Spleen (tissue), 11 donors: Measurements from ENCODE around the gene AKAP13. TPM values are rescaled to one million over a fixed set of nuclear protein-coding genes. Genes with fewer than 3 reads are reported as not detected.

Source experiments
- DNase-seq: peaks from one replicate; pipeline ENCODE4 v3.0.0-alpha.2; 2020
- H3K27ac ChIP-seq, 8 donors: fragments of 200-600 bp; sonication (generic) in 7 of 8; 1 replicate in 4 of 8; 2 replicates in 4 of 8; pipeline versions ENCODE4 v1.5.0 to v1.8.0; 2016 to 2021; ENCODE audit warnings: inconsistent platforms in 4 of 8, mild to moderate bottlenecking in 4 of 8, moderate library complexity in 1 of 8
- H3K27me3 ChIP-seq, 7 donors: fragments of 200-600 bp; sonication (generic) in 6 of 7; replicated peaks in 1 of 7; 1 replicate in 4 of 7; 2 replicates in 3 of 7; pipeline versions ENCODE4 v1.5.0 to v1.8.0; 2016 to 2021; ENCODE audit warnings: inconsistent platforms in 3 of 7, mild to moderate bottlenecking in 1 of 7
- H3K36me3 ChIP-seq, 6 donors: fragments of 200-600 bp; sonication (generic) in 5 of 6; 1 replicate in 4 of 6; 2 replicates in 2 of 6; pipeline versions ENCODE4 v1.5.0 to v1.8.0; 2016 to 2021; ENCODE audit warnings: inconsistent platforms in 2 of 6
- H3K4me1 ChIP-seq, 6 donors: fragments of 200-600 bp; sonication (generic) in 5 of 6; 1 replicate in 3 of 6; 2 replicates in 3 of 6; pipeline versions ENCODE4 v1.5.0 to v1.8.0; 2016 to 2021; ENCODE audit warnings: inconsistent platforms in 3 of 6
- H3K4me3 ChIP-seq, 8 donors: fragments of 200-600 bp; sonication (generic) in 7 of 8; 1 replicate in 4 of 8; 2 replicates in 4 of 8; pipeline versions ENCODE4 v1.5.0 to v1.8.0; 2016 to 2021; ENCODE audit warnings: inconsistent platforms in 4 of 8, mild to moderate bottlenecking in 4 of 8, moderate library complexity in 2 of 8
- H3K9me3 ChIP-seq, 8 donors: fragments of 200-600 bp; sonication (generic) in 7 of 8; 1 replicate in 4 of 8; 2 replicates in 4 of 8; pipeline versions ENCODE4 v1.5.0 to v1.8.0; 2016 to 2021; ENCODE audit warnings: inconsistent platforms in 4 of 8
- CTCF ChIP-seq, 11 experiments: fragments of 200-600 bp in 7 of 11; fragments of 450-650 bp in 4 of 11; sonication (generic) in 4 of 11; IDR thresholded peaks in 8 of 11; conservative IDR thresholded peaks in 3 of 11; 1 replicate in 7 of 11; 2 replicates in 4 of 11; pipeline versions ENCODE4 v1.4.0 to v1.8.0; 2016 to 2021; ENCODE audit warnings: antibody characterized with exemption in 11 of 11, inconsistent platforms in 4 of 11, mild to moderate bottlenecking in 1 of 11
- POLR2A ChIP-seq, 3 donors: fragments of 450-650 bp; IDR thresholded peaks; one replicate each; pipeline ENCODE4 v1.5.1; 2017; ENCODE audit warnings: antibody characterized with exemption in 3 of 3, mild to moderate bottlenecking in 1 of 3
- POLR2AphosphoS5 ChIP-seq, 3 donors: sonication (generic); formaldehyde crosslinking; IDR thresholded peaks; one replicate each; pipeline ENCODE4 v1.5.1; 2017; ENCODE audit warnings: antibody characterized with exemption in 3 of 3
- WGBS, 5 donors: extraction: QIAGEN DNeasy Blood & Tissue Kit in 3 of 5; methylation state at CpG; one replicate each; pipeline versions ENCODE4 v1.1.5 to v1.1.7; 2013 to 2018; 5-methylcytosine and 5-hydroxymethylcytosine counted together
- intact Hi-C: fragments of 100-400 bp; cut with DNase I; formaldehyde crosslinking; loops from one replicate; pipeline ENCODE4 v1.15.0; 2023; ENCODE audit warnings: low total_unique reads
- polyA plus RNA-seq, 3 donors: library from polyadenylated mRNA; stranded (reverse); fragments of 200-250 nt; gene quantifications; one replicate each; pipeline ENCODE4 v1.2.1, GENCODE V29; 2013
- total RNA-seq, 7 donors: library from RNA; depleted of rRNA in 3 of 7; stranded (reverse); fragments of >200 nt in 3 of 7; fragmentation: NEBNext Ultra II Directional in 4 of 7; extraction: Animal tissue kit (Norgen Biotek cat#: 25700) in 4 of 7; gene quantifications; one replicate each; pipeline versions ENCODE4 v1.1.0 to v1.2.1, GENCODE V29; 2016 to 2021
- donor health status: healthy with polysubstance abuse.
- donor health status: DM: no; HTN: no; CAD: no; lungs with moderate emphysema.
- donor health status: DM: no; HTN: no; CAD: no.
- donor health status: Bipolar disorder and iron deficiency.
- donor health status: healthy.
- donor health status: DM: no; HTN: no; CAD: no.
- donor health status: DM: yes; HTN: yes; CAD: no.

The AKAP13 gene
- total and polyA plus RNA-seq, 10 donors: 35.4 to 413 (median 260) TPM

- Histone ChIP-seq H3K9me3 (no peaks in the 10 kb centered on the region), H3K36me3 (peaks cover 0 to 24% (median 15%) of the 10 kb centered on the region in 6 donors), H3K27ac (peak overlapping the region in 1 of 8 donors; percentile 64), H3K4me1 (peaks cover 0 to 49% (median 17%) of the 10 kb centered on the region in 6 donors), H3K27me3 (no peaks in the 10 kb centered on the region), H3K4me3 (no peak overlapping the region)
- intact Hi-C loops: no loop called here
- WGBS, 5 donors: 51 to 64% (median 59%) methylated on average over 7 to 8 of the region's 8 CpGs
- TF ChIP-seq POLR2A (IDR thresholded peaks at IDR 0.05) (no peak), POLR2AphosphoS5 (IDR thresholded peaks at IDR 0.05) (peak in 1 of 3 donors; percentile 43)
- DNase-seq: peak; percentile 44
Measured at GRCh38 chr15:85752491-85752961, 372.1 kb downstream of the AKAP13 start.

- 81 to 100% (median 89%) methylated on average over 1 of the region's 1 CpG for WGBS, 5 donors
- intact Hi-C loops: no loop called here
- Histone ChIP-seq H3K27ac (no peak overlapping the region), H3K27me3 (no peaks in the 10 kb centered on the region), H3K4me3 (no peak overlapping the region), H3K4me1 (peaks cover 0 to 43% (median 13%) of the 10 kb centered on the region in 6 donors), H3K36me3 (peaks cover 0 to 22% (median 7%) of the 10 kb centered on the region in 6 donors), H3K9me3 (no peaks in the 10 kb centered on the region)
- no peak for TF ChIP-seq POLR2A (IDR thresholded peaks at IDR 0.05)
- TF ChIP-seq POLR2AphosphoS5 (IDR thresholded peaks at IDR 0.05): no peak
- no peak for TF ChIP-seq CTCF (IDR thresholded peaks at IDR 0.05 in 8 of 11, conservative IDR thresholded peaks at IDR 0.05 in 3 of 11)
- DNase-seq: no peak
Measured at GRCh38 chr15:85753261-85753660, 372.9 kb downstream of the AKAP13 start.

GRCh38 chr15:85753791-85754452, 373.5 kb downstream of the AKAP13 start:
- Histone ChIP-seq H3K4me1 (peaks cover 0 to 37% (median 9%) of the 10 kb centered on the region in 6 donors), H3K4me3 (no peak overlapping the region), H3K9me3 (no peaks in the 10 kb centered on the region), H3K27ac (no peak overlapping the region), H3K36me3 (peaks cover 0 to 22% (median 1%) of the 10 kb centered on the region in 6 donors), H3K27me3 (no peaks in the 10 kb centered on the region)
- WGBS, 5 donors: 80 to 90% (median 88%) methylated on average over 10 of the region's 10 CpGs
- peak; percentile 60 for DNase-seq
- TF ChIP-seq POLR2A (IDR thresholded peaks at IDR 0.05) (no peak), POLR2AphosphoS5 (IDR thresholded peaks at IDR 0.05) (no peak), CTCF (IDR thresholded peaks at IDR 0.05 in 8 of 11, conservative IDR thresholded peaks at IDR 0.05 in 3 of 11) (no peak)
- intact Hi-C loops: no loop called here

- Histone ChIP-seq H3K27ac (no peak overlapping the region), H3K4me3 (no peak overlapping the region), H3K27me3 (no peaks in the 10 kb centered on the region), H3K36me3 (peaks cover 0 to 22% (median 0%) of the 10 kb centered on the region in 6 donors), H3K4me1 (peaks cover 0 to 26% (median 7%) of the 10 kb centered on the region in 6 donors), H3K9me3 (no peaks in the 10 kb centered on the region)
- WGBS, 5 donors: 72 to 85% (median 82%) methylated on average over 4 to 7 of the region's 7 CpGs
- intact Hi-C loops: no loop called here
- no peak for TF ChIP-seq POLR2AphosphoS5 (IDR thresholded peaks at IDR 0.05)
- TF ChIP-seq POLR2A (IDR thresholded peaks at IDR 0.05): no peak
- no peak for TF ChIP-seq CTCF (IDR thresholded peaks at IDR 0.05 in 8 of 11, conservative IDR thresholded peaks at IDR 0.05 in 3 of 11)
- peak; percentile 45 for DNase-seq
Measured at GRCh38 chr15:85754989-85755388, 374.6 kb downstream of the AKAP13 start.
